H1 (cell line): ENCODE measurements around the gene PCNX1. TPM values are rescaled to one million over a fixed set of nuclear protein-coding genes. Genes with fewer than 3 reads are reported as not detected.

Source experiments
- CTCF ChIA-PET: fragments of 300-600 bp; sonication (Branson Sonifier 250); formaldehyde crosslinking; loops from one replicate; lab custom pipeline; 2021; ENCODE audit not compliant: partially characterized antibody; lab: Charles Lee
- POLR2A ChIA-PET: fragments of 300-600 bp; sonication (Branson Sonifier 250); formaldehyde crosslinking; loops from one replicate; lab custom pipeline; 2021; ENCODE audit warnings: inconsistent platforms; ENCODE audit not compliant: partially characterized antibody; lab: Charles Lee
- DNase-seq, 2 experiments: peaks; one replicate each; pipeline versions ENCODE4 v3.0.0 to v3.0.0-alpha.2; 2010 to 2022; ENCODE audit warnings: low spot score in 2 of 2, low read depth in 1 of 2, mixed read lengths in 1 of 2
- FAIRE-seq: peaks from 2 replicates; lab custom pipeline; 2011; peaks lifted over from hg19 to GRCh38; lab: Jason Lieb, UNC
- H2AFZ ChIP-seq: 2 replicates; pipeline ENCODE4 v1.8.1; 2012; ENCODE audit warnings: low read length, inconsistent platforms
- H2AK5ac ChIP-seq: 2 replicates; pipeline ENCODE4 v1.6.1; 2013; ENCODE audit warnings: low read depth, low read length
- H2BK120ac ChIP-seq: replicated peaks from 2 replicates; pipeline ENCODE3; 2013; ENCODE audit warnings: low read depth, low read length, inconsistent platforms
- H2BK12ac ChIP-seq: 2 replicates; pipeline ENCODE4 v1.6.1; 2013; ENCODE audit warnings: low read depth, low read length
- H2BK15ac ChIP-seq: 2 replicates; pipeline ENCODE4 v1.6.1; 2013; ENCODE audit warnings: low read length
- H2BK20ac ChIP-seq: 2 replicates; pipeline ENCODE4 v1.6.1; 2013; ENCODE audit warnings: low read length
- H2BK5ac ChIP-seq: 2 replicates; pipeline ENCODE4 v1.6.1; 2013; ENCODE audit warnings: low read depth, low read length
- H3K14ac ChIP-seq: 2 replicates; pipeline ENCODE4 v1.6.1; 2013; ENCODE audit warnings: inconsistent platforms; ENCODE audit not compliant: insufficient read length
- H3K18ac ChIP-seq: 2 replicates; pipeline ENCODE4 v1.6.1; 2013; ENCODE audit warnings: low read length; ENCODE audit errors: extremely low read depth
- H3K23ac ChIP-seq: 2 replicates; pipeline ENCODE4 v1.6.1; 2013; ENCODE audit warnings: inconsistent platforms; ENCODE audit not compliant: insufficient read length
- H3K23me2 ChIP-seq: 2 replicates; pipeline ENCODE4 v1.6.1; 2013; ENCODE audit warnings: low read depth, low read length
- H3K27ac ChIP-seq: 2 replicates; pipeline ENCODE4 v1.6.1; 2011; ENCODE audit warnings: low read depth, low read length, inconsistent platforms
- H3K27me3 ChIP-seq, 4 experiments: replicated peaks in 1 of 4; 1 replicate in 1 of 4; 2 replicates in 3 of 4; pipeline versions ENCODE4 v1.6.1 to v1.8.1; 2011 to 2013; ENCODE audit warnings: low read length in 3 of 4, mild to moderate bottlenecking in 3 of 4, inconsistent platforms in 2 of 4, mixed read lengths in 2 of 4, moderate library complexity in 1 of 4; ENCODE audit not compliant: control insufficient read depth in 3 of 4, insufficient read depth in 3 of 4; ENCODE audit errors: extremely low read depth in 1 of 4
- H3K36me3 ChIP-seq, 4 experiments: 2 replicates each; pipeline versions ENCODE4 v1.6.1 to v1.8.1; 2011 to 2013; ENCODE audit warnings: mild to moderate bottlenecking in 4 of 4, low read length in 3 of 4, moderate library complexity in 2 of 4, control low read depth in 1 of 4, inconsistent platforms in 1 of 4; ENCODE audit not compliant: insufficient read depth in 4 of 4, control insufficient read depth in 2 of 4
- H3K4ac ChIP-seq: replicated peaks from 2 replicates; pipeline ENCODE3; 2013; ENCODE audit warnings: low read length, low read depth, mixed read lengths, inconsistent platforms; ENCODE audit not compliant: insufficient read length
- H3K4me1 ChIP-seq, 4 experiments: replicated peaks in 1 of 4; 1 replicate in 1 of 4; 2 replicates in 3 of 4; pipeline versions ENCODE4 v1.6.1 to v1.8.1; 2011 to 2013; ENCODE audit warnings: low read length in 3 of 4, inconsistent platforms in 2 of 4, mixed read lengths in 1 of 4; ENCODE audit not compliant: insufficient read depth in 4 of 4, control insufficient read depth in 3 of 4
- H3K4me2 ChIP-seq, 2 experiments: 2 replicates each; pipeline versions ENCODE4 v1.6.1 to v1.8.1; 2011 to 2013; ENCODE audit warnings: low read depth in 2 of 2, low read length in 2 of 2, control low read depth in 1 of 2, inconsistent platforms in 1 of 2, mild to moderate bottlenecking in 1 of 2; ENCODE audit not compliant: insufficient read depth in 1 of 2
- H3K4me3 ChIP-seq, 4 experiments: fragments of 200-600, 300-600 bp in 1 of 4; sonication (generic), shearing (Covaris generic), sonication (Bioruptor Twin) in 1 of 4; 2 replicates each; pipeline versions ENCODE4 v1.5.1 to v1.8.1; 2011 to 2016; ENCODE audit warnings: low read length in 4 of 4, low read depth in 3 of 4, control low read depth in 2 of 4, inconsistent platforms in 2 of 4, mild to moderate bottlenecking in 2 of 4, mixed read lengths in 1 of 4, moderate library complexity in 1 of 4; ENCODE audit not compliant: insufficient read depth in 2 of 4; ENCODE audit errors: extremely low read depth in 1 of 4
- H3K56ac ChIP-seq: replicated peaks from 2 replicates; pipeline ENCODE3; 2013; ENCODE audit warnings: low read depth, mild to moderate bottlenecking, mixed read lengths, low read length, inconsistent platforms; ENCODE audit not compliant: insufficient read length
- H3K79me1 ChIP-seq: 2 replicates; pipeline ENCODE4 v1.6.1; 2013; ENCODE audit warnings: low read depth, low read length, control low read depth
- H3K79me2 ChIP-seq, 2 experiments: 2 replicates each; pipeline versions ENCODE4 v1.6.1 to v1.8.1; 2012 to 2013; ENCODE audit warnings: low read length in 2 of 2, mild to moderate bottlenecking in 2 of 2, inconsistent platforms in 1 of 2; ENCODE audit not compliant: insufficient read depth in 2 of 2, control insufficient read depth in 1 of 2
- H3K9ac ChIP-seq, 4 experiments: replicated peaks in 1 of 4; 1 replicate in 1 of 4; 2 replicates in 3 of 4; pipeline versions ENCODE4 v1.6.1 to v1.8.1; 2011 to 2013; ENCODE audit warnings: low read depth in 3 of 4, low read length in 3 of 4, control low read depth in 2 of 4, mild to moderate bottlenecking in 2 of 4, moderate library complexity in 2 of 4, inconsistent platforms in 1 of 4; ENCODE audit errors: extremely low read depth in 1 of 4
- H3K9me3 ChIP-seq, 2 experiments: 2 replicates each; pipeline versions ENCODE4 v1.6.1 to v1.8.1; 2012 to 2013; ENCODE audit warnings: mild to moderate bottlenecking in 2 of 2, moderate library complexity in 2 of 2, control low read depth in 1 of 2, inconsistent platforms in 1 of 2, low read depth in 1 of 2, low read length in 1 of 2, mixed read lengths in 1 of 2; ENCODE audit not compliant: insufficient read depth in 2 of 2
- H4K20me1 ChIP-seq, 2 experiments: replicated peaks in 1 of 2; 2 replicates each; pipeline versions ENCODE3 to v1.8.1; 2011 to 2013; ENCODE audit warnings: inconsistent platforms in 2 of 2, low read length in 2 of 2, mild to moderate bottlenecking in 1 of 2; ENCODE audit not compliant: insufficient read depth in 2 of 2, control insufficient read depth in 1 of 2
- H4K5ac ChIP-seq: 2 replicates; pipeline ENCODE4 v1.6.1; 2013; ENCODE audit warnings: low read length, low read depth, mixed read lengths, inconsistent platforms; ENCODE audit not compliant: insufficient read length
- H4K8ac ChIP-seq: 2 replicates; pipeline ENCODE4 v1.8.0; 2013; ENCODE audit warnings: mild to moderate bottlenecking, moderate library complexity, low read length, inconsistent platforms; ENCODE audit not compliant: insufficient read depth; ENCODE audit errors: extremely low read depth
- H4K91ac ChIP-seq: replicated peaks from 2 replicates; pipeline ENCODE3; 2013; ENCODE audit warnings: low read length, mixed read lengths, inconsistent platforms; ENCODE audit not compliant: insufficient read length
- BCL11A ChIP-seq, 2 experiments: IDR thresholded peaks; one replicate each; pipeline ENCODE4 v1.6.1; 2011; ENCODE audit warnings: low read depth in 2 of 2, low read length in 2 of 2, mild to moderate bottlenecking in 2 of 2
- CREB1 ChIP-seq: IDR thresholded peaks from 2 replicates; pipeline ENCODE4 v1.6.1; 2012; ENCODE audit warnings: inconsistent platforms
- EGR1 ChIP-seq: IDR thresholded peaks from 2 replicates; pipeline ENCODE4 v1.6.1; 2011; ENCODE audit warnings: low read depth, low read length, borderline replicate concordance
- EP300 ChIP-seq, 2 experiments: IDR thresholded peaks; 1 replicate in 1 of 2; 2 replicates in 1 of 2; pipeline ENCODE4 v1.6.1; 2011 to 2012; ENCODE audit warnings: low read depth in 2 of 2, low read length in 2 of 2, mild to moderate bottlenecking in 2 of 2, borderline replicate concordance in 1 of 2, inconsistent platforms in 1 of 2, moderate library complexity in 1 of 2
- HDAC2 ChIP-seq, 2 experiments: fragments of 300-600 bp in 1 of 2; sonication (generic) in 1 of 2; IDR thresholded peaks; 2 replicates each; pipeline ENCODE4 v1.6.1; 2011 to 2012; ENCODE audit warnings: low read depth in 2 of 2, low read length in 2 of 2, mild to moderate bottlenecking in 2 of 2, moderate library complexity in 2 of 2, borderline replicate concordance in 1 of 2, inconsistent platforms in 1 of 2
- POU5F1 ChIP-seq: IDR thresholded peaks from 2 replicates; pipeline ENCODE4 v1.6.1; 2011; ENCODE audit warnings: low read depth, mild to moderate bottlenecking, low read length, moderate library complexity
- RAD21 ChIP-seq, 2 experiments: IDR thresholded peaks in 1 of 2; conservative IDR thresholded peaks in 1 of 2; 2 replicates each; pipeline ENCODE4 v1.6.1; 2011; ENCODE audit warnings: low read depth in 2 of 2, low read length in 2 of 2, improper control_type of control experiment in 1 of 2, inconsistent platforms in 1 of 2, mild to moderate bottlenecking in 1 of 2, moderate library complexity in 1 of 2
- RXRA ChIP-seq: IDR thresholded peaks from 2 replicates; pipeline ENCODE4 v1.6.1; 2011; ENCODE audit warnings: low read depth, mild to moderate bottlenecking, low read length, moderate library complexity; ENCODE audit not compliant: insufficient read depth
- SAP30 ChIP-seq: fragments of 300-600 bp; sonication (generic); IDR thresholded peaks from 2 replicates; pipeline ENCODE4 v1.7.1; 2012; ENCODE audit warnings: low read length, moderate library complexity, mild to moderate bottlenecking, inconsistent platforms; ENCODE audit not compliant: insufficient read depth, insufficient replicate concordance
- SIRT6 ChIP-seq: IDR thresholded peaks from one replicate; pipeline ENCODE4 v1.7.1; 2012; ENCODE audit warnings: low read length, inconsistent platforms
- SP1 ChIP-seq: IDR thresholded peaks from 2 replicates; pipeline ENCODE4 v1.6.1; 2011; ENCODE audit warnings: low read depth, low read length
- SRF ChIP-seq: IDR thresholded peaks from 2 replicates; pipeline ENCODE4 v1.6.1; 2011; ENCODE audit warnings: mild to moderate bottlenecking, low read depth, low read length, moderate library complexity
- TCF12 ChIP-seq: IDR thresholded peaks from 2 replicates; pipeline ENCODE4 v1.6.1; 2011; ENCODE audit warnings: low read depth, mild to moderate bottlenecking, low read length
- WGBS, 2 experiments: shearing (Covaris generic) in 1 of 2; methylation state at CpG; one replicate each; pipeline versions ENCODE4 v1.1.6 to v1.1.7; 2013 to 2015; ENCODE audit warnings: low lambda C conversion rate in 2 of 2, mixed read lengths in 2 of 2, inconsistent platforms in 1 of 2, low coverage in 1 of 2, missing lambda C conversion rate in 1 of 2; ENCODE audit not compliant: insufficient replicate concordance in 2 of 2, insufficient coverage in 1 of 2, insufficient read length in 1 of 2; ENCODE audit errors: extremely low coverage in 1 of 2, missing lambda C conversion rate in 1 of 2; 5-methylcytosine and 5-hydroxymethylcytosine counted together
- polyA plus RNA-seq, 7 experiments: library from polyadenylated mRNA; depleted of rRNA in 3 of 7; stranded (reverse) in 5 of 7; unstranded in 2 of 7; fragments of >200 nt in 5 of 7; fragments of 200-250 nt in 2 of 7; gene quantifications; 1 replicate in 5 of 7; 2 replicates in 1 of 7; 4 replicates in 1 of 7; pipeline versions ENCODE4 v1.2.1 to v1.2.3, GENCODE V29; 2011 to 2013; ENCODE audit warnings: missing spikeins in 2 of 7, mixed read lengths in 2 of 7
- total RNA-seq: library from RNA; stranded (reverse); fragmentation: NEBNext Ultra II Directional; extraction: Animal tissue kit (Norgen Biotek cat#: 25700); gene quantifications from 2 replicates; pipeline ENCODE4 v1.2.1, GENCODE V29; 2021

The PCNX1 gene
- total and polyA plus RNA-seq, 2 of the 8 experiments (the other 6 are each of a cell fraction or from before 2014, with no cell fraction given) = 37.7 to 53.2 TPM

DNA sequence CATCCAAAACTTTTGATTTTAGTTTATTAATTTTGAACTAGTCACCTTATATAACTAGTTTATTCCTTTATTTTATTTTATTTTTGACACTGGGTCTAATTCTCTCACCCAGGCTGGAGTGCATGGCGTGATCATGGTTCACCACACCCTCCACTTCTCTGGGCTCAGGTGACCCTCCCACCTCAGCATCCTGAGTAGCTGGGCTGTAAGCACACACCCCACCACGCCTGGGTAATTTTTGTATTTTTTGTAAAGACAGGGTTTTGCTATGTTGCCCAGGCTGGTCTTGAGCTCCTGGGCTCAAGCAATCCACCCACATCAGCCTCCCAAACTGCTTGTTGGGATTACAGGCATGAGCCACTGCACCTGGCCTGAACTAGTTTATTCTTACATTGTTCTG is 17.3 kb downstream of the PCNX1 start:
- Histone ChIP-seq H4K5ac (no peak overlapping the region), H4K20me1 (peaks cover 3 to 11% of the 10 kb centered on the region in 2 experiments), H3K18ac (no peak overlapping the region), H3K4me1 (peaks cover 0 to 6% (median 2%) of the 10 kb centered on the region in 4 experiments; a peak in 2 of 7 replicates), H3K4me2 (no peak overlapping the region), H3K23ac (no peak overlapping the region), H2BK12ac (no peak overlapping the region), H3K36me3 (no peaks in the 10 kb centered on the region), H4K8ac (no peak overlapping the region; the same call in 1 of the 2 replicates), H2BK120ac (no peak overlapping the region), H3K27me3 (no peaks in the 10 kb centered on the region), H3K56ac (no peak overlapping the region), H2BK20ac (no peak overlapping the region), H3K79me2 (peaks cover 3 to 98% of the 10 kb centered on the region in 2 experiments; a peak in 3 of 4 replicates), H3K9ac (no peak overlapping the region), H2BK15ac (no peak overlapping the region), H3K23me2 (no peaks in the 10 kb centered on the region), H4K91ac (no peak overlapping the region), H3K27ac (no peak overlapping the region), H3K4ac (no peak overlapping the region), H3K4me3 (no peak overlapping the region), H3K79me1 (peaks cover 4% of the 10 kb centered on the region; the same call in 1 of the 2 replicates), H2BK5ac (no peak overlapping the region), H2AK5ac (no peak overlapping the region), H3K14ac (no peak overlapping the region), H3K9me3 (no peaks in the 10 kb centered on the region), H2AFZ (no peak overlapping the region)
- no peak for FAIRE-seq
- WGBS, 2 experiments = 81% methylated on average over 2 of the region's 2 CpGs; no CpG with 5 or more reads in 1 of the 2 experiments
- ChIA-PET POLR2A (interaction anchor here (1.3 kb wide), 1 partner anchor 14 kb away, joined by 5 read pairs; no protein-coding TSS in a partner anchor), CTCF (interaction anchor here (0.6 to 1.5 kb wide), 5 partner anchors 9 to 1494 kb away, joined by 3 to 5 read pairs (median 4); no protein-coding TSS in a partner anchor)
- no peak for DNase-seq
- TF ChIP-seq SIRT6 (no peak), SRF (no peak), EGR1 (no peak), CREB1 (no peak), BCL11A (IDR thresholded peaks at IDR 0.05; ENCODE audit: low read depth in 2 of 2, low read length in 2 of 2) (no peak), EP300 (IDR thresholded peaks at IDR 0.05; ENCODE audit: borderline replicate concordance in 1 of 2, low read depth in 2 of 2, low read length in 2 of 2) (no peak), RXRA (no peak), SAP30 (no peak), HDAC2 (IDR thresholded peaks at IDR 0.05; ENCODE audit: borderline replicate concordance in 1 of 2, low read depth in 2 of 2, low read length in 2 of 2) (no peak), TCF12 (no peak), POU5F1 (no peak), SP1 (no peak), RAD21 (IDR thresholded peaks at IDR 0.05 in 1 of 2, conservative IDR thresholded peaks at IDR 0.05 in 1 of 2; ENCODE audit: low read depth in 2 of 2, low read length in 2 of 2) (no peak)
